PC-9 (cell line): ENCODE measurements around the gene ZNF831. TPM values are rescaled to one million over a fixed set of nuclear protein-coding genes. Genes with fewer than 3 reads are reported as not detected.

ENCODE experiments used
- BruUV-seq: library from RNA; stranded (reverse); fragments of 400-500 nt; replicated peaks from 2 replicates; lab custom pipeline; 2021; lab: Mats Ljungman, UMichigan
- CTCF ChIA-PET: fragments of 300-600 bp; sonication (Branson Sonifier 250); formaldehyde crosslinking; loops from one replicate; lab custom pipeline; 2022; ENCODE audit warnings: antibody characterized with exemption; lab: Charles Lee
- POLR2A ChIA-PET: fragments of 300-600 bp; sonication (Branson Sonifier 250); formaldehyde crosslinking; loops from one replicate; lab custom pipeline; 2022; ENCODE audit warnings: antibody characterized with exemption; ENCODE audit not compliant: unreplicated experiment; lab: Charles Lee
- DNase-seq, 2 experiments: peaks; one replicate each; pipeline versions ENCODE4 v3.0.0 to v3.0.0-alpha.2; 2015 to 2022; ENCODE audit warnings: mixed read lengths in 1 of 2
- H2AFZ ChIP-seq: fragments of 200-600 bp; sonication (generic); 2 replicates; pipeline ENCODE4 v1.8.1; 2017; ENCODE audit warnings: antibody characterized with exemption
- H3F3A ChIP-seq: fragments of 200-600 bp; sonication (generic); 2 replicates; pipeline ENCODE4 v1.8.1; 2017; ENCODE audit warnings: antibody characterized with exemption, mild to moderate bottlenecking, low read depth; ENCODE audit not compliant: insufficient read depth
- H3K27ac ChIP-seq: fragments of 200-600 bp; sonication (generic); 2 replicates; pipeline ENCODE4 v1.6.1; 2016; ENCODE audit warnings: mixed run types
- H3K27me3 ChIP-seq: fragments of 200-600 bp; sonication (generic); 2 replicates; pipeline ENCODE4 v1.6.1; 2016; ENCODE audit warnings: low read depth, mixed run types; ENCODE audit not compliant: insufficient read depth
- H3K36me3 ChIP-seq: fragments of 200-600 bp; sonication (generic); 2 replicates; pipeline ENCODE4 v1.6.1; 2016; ENCODE audit warnings: low read depth, mixed run types
- H3K4me1 ChIP-seq: fragments of 200-600 bp; sonication (generic); replicated peaks from 2 replicates; pipeline ENCODE4 v1.6.1; 2016; ENCODE audit warnings: mixed run types; ENCODE audit not compliant: insufficient read depth
- H3K4me2 ChIP-seq: fragments of 200-600 bp; sonication (generic); 2 replicates; pipeline ENCODE4 v1.6.1; 2017; ENCODE audit warnings: mixed run types
- H3K4me3 ChIP-seq: fragments of 200-600 bp; sonication (generic); 2 replicates; pipeline ENCODE4 v1.6.1; 2016; ENCODE audit warnings: mixed run types
- H3K79me2 ChIP-seq: fragments of 200-600 bp; sonication (generic); 2 replicates; pipeline ENCODE4 v1.6.1; 2017; ENCODE audit warnings: low read depth, mixed run types
- H3K9me2 ChIP-seq: fragments of 200-600 bp; sonication (generic); 2 replicates; pipeline ENCODE4 v1.8.1; 2017; ENCODE audit warnings: mild to moderate bottlenecking; ENCODE audit not compliant: insufficient read depth
- H3K9me3 ChIP-seq: fragments of 200-600 bp; sonication (generic); 2 replicates; pipeline ENCODE4 v1.8.1; 2016; ENCODE audit warnings: low read depth; ENCODE audit not compliant: insufficient read depth
- H4K20me1 ChIP-seq: fragments of 200-600 bp; sonication (generic); 2 replicates; pipeline ENCODE4 v1.8.1; 2017; ENCODE audit not compliant: insufficient read depth
- EZH2 ChIP-seq: fragments of 200-600 bp; sonication (generic); IDR thresholded peaks from 2 replicates; pipeline ENCODE4 v1.8.0; 2017; ENCODE audit warnings: antibody characterized with exemption, low read depth
- intact Hi-C: fragments of 100-400 bp; cut with micrococcal nuclease; formaldehyde crosslinking; loops from one replicate; pipeline ENCODE4 v1.10.0; 2022; ENCODE audit not compliant: unreplicated experiment
- total RNA-seq: library from RNA; stranded (reverse); gene quantifications from 2 replicates; pipeline ENCODE4 v1.2.3, GENCODE V29; 2021
- TF ChIP-seq, protein P1 (sequence below): fragments of 200-600 bp; sonication (generic); conservative IDR thresholded peaks from 2 replicates; pipeline ENCODE4 v1.6.1; 2017; ENCODE audit warnings: mixed run types, antibody characterized with exemption, mild to moderate bottlenecking, moderate library complexity

The ZNF831 gene
- total RNA-seq, 1 experiment from 2014 or later: not detected

- Histone ChIP-seq H4K20me1 (no peaks in the 10 kb centered on the region), H3K79me2 (no peaks in the 10 kb centered on the region), H3K9me3 (peaks cover 5% of the 10 kb centered on the region; the same call in 1 of the 2 replicates), H3K27ac (no peak overlapping the region), H3K4me3 (no peak overlapping the region), H3K4me2 (no peak overlapping the region), H3K9me2 (no peaks in the 10 kb centered on the region), H3F3A (no peaks in the 10 kb centered on the region), H2AFZ (no peak overlapping the region), H3K4me1 (no peaks in the 10 kb centered on the region), H3K36me3 (no peaks in the 10 kb centered on the region), H3K27me3 (peaks cover 97% of the 10 kb centered on the region)
- no TSS peak for BruUV-seq
- TF ChIP-seq, protein P1, sequence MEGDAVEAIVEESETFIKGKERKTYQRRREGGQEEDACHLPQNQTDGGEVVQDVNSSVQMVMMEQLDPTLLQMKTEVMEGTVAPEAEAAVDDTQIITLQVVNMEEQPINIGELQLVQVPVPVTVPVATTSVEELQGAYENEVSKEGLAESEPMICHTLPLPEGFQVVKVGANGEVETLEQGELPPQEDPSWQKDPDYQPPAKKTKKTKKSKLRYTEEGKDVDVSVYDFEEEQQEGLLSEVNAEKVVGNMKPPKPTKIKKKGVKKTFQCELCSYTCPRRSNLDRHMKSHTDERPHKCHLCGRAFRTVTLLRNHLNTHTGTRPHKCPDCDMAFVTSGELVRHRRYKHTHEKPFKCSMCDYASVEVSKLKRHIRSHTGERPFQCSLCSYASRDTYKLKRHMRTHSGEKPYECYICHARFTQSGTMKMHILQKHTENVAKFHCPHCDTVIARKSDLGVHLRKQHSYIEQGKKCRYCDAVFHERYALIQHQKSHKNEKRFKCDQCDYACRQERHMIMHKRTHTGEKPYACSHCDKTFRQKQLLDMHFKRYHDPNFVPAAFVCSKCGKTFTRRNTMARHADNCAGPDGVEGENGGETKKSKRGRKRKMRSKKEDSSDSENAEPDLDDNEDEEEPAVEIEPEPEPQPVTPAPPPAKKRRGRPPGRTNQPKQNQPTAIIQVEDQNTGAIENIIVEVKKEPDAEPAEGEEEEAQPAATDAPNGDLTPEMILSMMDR: no peak
- no peak for TF ChIP-seq EZH2
- ChIA-PET POLR2A (no interaction called here), CTCF (no interaction called here)
- intact Hi-C loops: no loop called here
- DNase-seq: no peak
Measured at GRCh38 chr20:59217173-59217572, 53.6 kb downstream of the ZNF831 start.

GRCh38 chr20:59217794-59218280, 54.2 kb downstream of the ZNF831 start:
- no peaks in the 10 kb centered on the region for H3K79me2 ChIP-seq
- no TSS peak for BruUV-seq
- H3K27ac ChIP-seq: no peak overlapping the region
- H3F3A ChIP-seq: no peaks in the 10 kb centered on the region
- CTCF ChIA-PET: no interaction called here
- H2AFZ ChIP-seq: no peak overlapping the region
- H3K4me3 ChIP-seq: no peak overlapping the region
- POLR2A ChIA-PET: no interaction called here
- TF ChIP-seq EZH2: no peak
- TF ChIP-seq, protein P1: no peak
- H3K4me1 ChIP-seq: no peaks in the 10 kb centered on the region
- no peaks in the 10 kb centered on the region for H3K9me2 ChIP-seq
- H3K4me2 ChIP-seq: no peak overlapping the region
- H3K36me3 ChIP-seq: no peaks in the 10 kb centered on the region
- H3K27me3 ChIP-seq: peaks cover 96% of the 10 kb centered on the region
- DNase-seq: no peak
- intact Hi-C loops: no loop called here
- no peaks in the 10 kb centered on the region for H4K20me1 ChIP-seq
- peaks cover 5% of the 10 kb centered on the region; the same call in 1 of the 2 replicates for H3K9me3 ChIP-seq

DNA sequence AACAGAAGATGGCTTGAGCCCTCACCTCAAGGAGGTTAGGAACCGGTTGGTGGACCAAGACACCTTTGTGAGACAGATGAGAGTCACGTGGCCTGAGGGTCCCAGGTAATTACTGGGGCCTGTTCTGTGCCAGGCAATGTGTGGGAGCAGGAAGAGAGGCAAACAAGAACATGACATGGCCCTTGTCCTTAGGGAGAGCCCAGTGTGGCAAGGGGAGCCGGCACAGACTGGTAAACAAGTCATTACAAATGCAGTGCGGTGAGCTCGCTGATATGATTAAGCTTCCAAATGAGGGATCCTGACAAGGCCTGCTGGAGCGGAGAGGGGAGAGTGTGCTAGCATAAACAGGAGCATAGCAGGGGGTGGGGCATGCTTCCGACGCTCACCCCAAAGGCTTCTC, 55.6 kb downstream of the ZNF831 start:
- no peaks in the 10 kb centered on the region for H3K9me3 ChIP-seq
- H3K27ac ChIP-seq: no peak overlapping the region
- BruUV-seq: no TSS peak
- H4K20me1 ChIP-seq: no peaks in the 10 kb centered on the region
- POLR2A ChIA-PET: no interaction called here
- peaks cover 96% of the 10 kb centered on the region for H3K27me3 ChIP-seq
- CTCF ChIA-PET: no interaction called here
- intact Hi-C loops: no loop called here
- H3K9me2 ChIP-seq: no peaks in the 10 kb centered on the region
- no peak for DNase-seq
- H3K4me2 ChIP-seq: no peak overlapping the region
- no peaks in the 10 kb centered on the region for H3K79me2 ChIP-seq
- no peaks in the 10 kb centered on the region for H3K36me3 ChIP-seq
- no peak overlapping the region for H2AFZ ChIP-seq
- H3F3A ChIP-seq: no peaks in the 10 kb centered on the region
- no peak for TF ChIP-seq EZH2
- TF ChIP-seq, protein P1: no peak
- H3K4me3 ChIP-seq: no peak overlapping the region
- no peaks in the 10 kb centered on the region for H3K4me1 ChIP-seq
